Spleen (tissue), 7 donors: ENCODE measurements around the gene USP32.

Source experiments
- CTCF ChIP-seq, 11 experiments: fragments of 200-600 bp in 7 of 11; fragments of 450-650 bp in 4 of 11; sonication (generic) in 4 of 11; IDR thresholded peaks in 8 of 11; conservative IDR thresholded peaks in 3 of 11; 1 replicate in 7 of 11; 2 replicates in 4 of 11; pipeline versions ENCODE4 v1.4.0 to v1.8.0; 2016 to 2021; ENCODE audit warnings: antibody characterized with exemption in 11 of 11, inconsistent platforms in 4 of 11, mild to moderate bottlenecking in 1 of 11
- POLR2A ChIP-seq, 3 donors: fragments of 450-650 bp; IDR thresholded peaks; one replicate each; pipeline ENCODE4 v1.5.1; 2017; ENCODE audit warnings: antibody characterized with exemption in 3 of 3, mild to moderate bottlenecking in 1 of 3
- donor health status: DM: no; HTN: no; CAD: no; lungs with moderate emphysema.
- donor health status: DM: no; HTN: no; CAD: no.
- donor health status: DM: no; HTN: no; CAD: no.

DNA sequence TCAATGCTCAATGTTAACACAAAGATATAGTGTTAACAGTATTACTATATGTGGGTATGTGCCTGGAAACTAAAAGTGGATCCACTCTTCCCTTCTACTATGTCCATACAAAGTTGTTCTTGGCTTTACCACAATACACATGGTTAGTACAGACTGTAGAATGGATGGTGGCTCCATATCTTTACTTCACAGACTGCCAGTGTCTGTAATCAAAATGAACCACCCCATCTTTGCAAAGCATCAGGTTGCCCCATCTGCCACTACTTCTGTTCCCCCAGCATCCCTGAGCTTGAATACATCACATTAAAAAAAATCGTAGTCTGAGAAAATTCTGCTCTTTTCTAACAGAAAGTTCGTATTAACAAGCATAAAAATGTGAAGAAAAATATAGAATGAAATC is 30.0 kb downstream of the USP32 start:
- no peak for TF ChIP-seq CTCF (IDR thresholded peaks at IDR 0.05 in 8 of 11, conservative IDR thresholded peaks at IDR 0.05 in 3 of 11)
- TF ChIP-seq POLR2A (IDR thresholded peaks at IDR 0.05), result no peak
